Mucosa of stomach (tissue), 1 donor: ENCODE measurements around the gene LY6G5C.

Source experiments
- H3K27me3 ChIP-seq: one replicate; pipeline ENCODE4 v1.7.0; 2013; ENCODE audit warnings: mild to moderate bottlenecking, low read length; ENCODE audit not compliant: control insufficient read depth, insufficient read depth
- H3K36me3 ChIP-seq: one replicate; pipeline ENCODE4 v1.7.0; 2013; ENCODE audit warnings: low read length; ENCODE audit not compliant: control insufficient read depth, insufficient read depth
- H3K4me1 ChIP-seq: one replicate; pipeline ENCODE4 v1.7.0; 2013; ENCODE audit warnings: mild to moderate bottlenecking, low read length; ENCODE audit not compliant: control insufficient read depth, insufficient read depth
- H3K4me3 ChIP-seq: one replicate; pipeline ENCODE4 v1.7.0; 2013; ENCODE audit warnings: low read length
- H3K9ac ChIP-seq: one replicate; pipeline ENCODE4 v1.7.0; 2013; ENCODE audit warnings: mild to moderate bottlenecking, low read length, moderate library complexity
- H3K9me3 ChIP-seq: one replicate; pipeline ENCODE4 v1.7.0; 2013; ENCODE audit warnings: mild to moderate bottlenecking, low read length, moderate library complexity; ENCODE audit not compliant: control insufficient read depth
- donor health status: Pancreatic carcinoma.

LY6G5C gene

GRCh38 chr6:31693535-31693934 lies 12.7 kb upstream of the LY6G5C start:
- Histone ChIP-seq H3K9me3 (no peaks in the 10 kb centered on the region), H3K36me3 (peaks cover 16% of the 10 kb centered on the region), H3K27me3 (no peaks in the 10 kb centered on the region), H3K4me1 (peaks cover 21% of the 10 kb centered on the region), H3K9ac (no peak overlapping the region), H3K4me3 (no peak overlapping the region)

GRCh38 chr6:31692886-31693285 lies 12.0 kb upstream of the LY6G5C start:
- Histone ChIP-seq H3K4me1 (peaks cover 21% of the 10 kb centered on the region), H3K9ac (no peak overlapping the region), H3K27me3 (no peaks in the 10 kb centered on the region), H3K9me3 (no peaks in the 10 kb centered on the region), H3K36me3 (peaks cover 23% of the 10 kb centered on the region), H3K4me3 (no peak overlapping the region)

- Histone ChIP-seq H3K4me3 (no peak overlapping the region), H3K9ac (no peak overlapping the region), H3K36me3 (peaks cover 24% of the 10 kb centered on the region), H3K9me3 (no peaks in the 10 kb centered on the region), H3K27me3 (no peaks in the 10 kb centered on the region), H3K4me1 (peaks cover 21% of the 10 kb centered on the region)
Observed at GRCh38 chr6:31692353-31692752, 11.5 kb upstream of the LY6G5C start.

- H3K4me3 ChIP-seq: no peak overlapping the region
- H3K27me3 ChIP-seq: no peaks in the 10 kb centered on the region
- H3K9ac ChIP-seq: no peak overlapping the region
- H3K36me3 ChIP-seq: peaks cover 24% of the 10 kb centered on the region
- H3K9me3 ChIP-seq: no peaks in the 10 kb centered on the region
- peaks cover 21% of the 10 kb centered on the region for H3K4me1 ChIP-seq
Observed at GRCh38 chr6:31691564-31692108, 10.8 kb upstream of the LY6G5C start.

GRCh38 chr6:31691078-31691463 lies 10.2 kb upstream of the LY6G5C start:
- H3K9ac ChIP-seq: no peak overlapping the region

GRCh38 chr6:31690231-31691077 lies 9.6 kb upstream of the LY6G5C start:
- peaks cover 30% of the 10 kb centered on the region for H3K36me3 ChIP-seq
- H3K9me3 ChIP-seq: no peaks in the 10 kb centered on the region
- H3K4me1 ChIP-seq: peaks cover 21% of the 10 kb centered on the region
- no peak overlapping the region for H3K4me3 ChIP-seq
- peak overlapping the region; percentile 11 for H3K9ac ChIP-seq
- H3K27me3 ChIP-seq: no peaks in the 10 kb centered on the region

More at GRCh38 chr6:31691078-31691463, 10.2 kb upstream of the LY6G5C start:
- H3K27me3 ChIP-seq: no peaks in the 10 kb centered on the region
- H3K4me1 ChIP-seq: peaks cover 21% of the 10 kb centered on the region
- no peak overlapping the region for H3K4me3 ChIP-seq
- H3K36me3 ChIP-seq: peaks cover 28% of the 10 kb centered on the region
- H3K9me3 ChIP-seq: no peaks in the 10 kb centered on the region

- Histone ChIP-seq H3K9me3 (no peaks in the 10 kb centered on the region), H3K9ac (peak overlapping the region; percentile 11), H3K4me1 (peaks cover 21% of the 10 kb centered on the region), H3K4me3 (no peak overlapping the region), H3K36me3 (peaks cover 30% of the 10 kb centered on the region), H3K27me3 (no peaks in the 10 kb centered on the region)
Observed at GRCh38 chr6:31689249-31690110, 8.6 kb upstream of the LY6G5C start.

- no peaks in the 10 kb centered on the region for H3K9me3 ChIP-seq
- H3K9ac ChIP-seq: no peak overlapping the region
- no peak overlapping the region for H3K4me3 ChIP-seq
- peaks cover 30% of the 10 kb centered on the region for H3K36me3 ChIP-seq
- no peaks in the 10 kb centered on the region for H3K27me3 ChIP-seq
- peaks cover 29% of the 10 kb centered on the region for H3K4me1 ChIP-seq
Observed at GRCh38 chr6:31687860-31688693, 7.2 kb upstream of the LY6G5C start.

GRCh38 chr6:31687321-31687720 lies 6.5 kb upstream of the LY6G5C start:
- H3K4me1 ChIP-seq: peaks cover 29% of the 10 kb centered on the region
- H3K9me3 ChIP-seq: no peaks in the 10 kb centered on the region
- H3K9ac ChIP-seq: no peak overlapping the region
- H3K4me3 ChIP-seq: no peak overlapping the region
- no peaks in the 10 kb centered on the region for H3K27me3 ChIP-seq
- H3K36me3 ChIP-seq: peaks cover 30% of the 10 kb centered on the region

GRCh38 chr6:31686483-31686882 lies 5.6 kb upstream of the LY6G5C start:
- no peaks in the 10 kb centered on the region for H3K9me3 ChIP-seq
- H3K36me3 ChIP-seq: peaks cover 30% of the 10 kb centered on the region
- no peak overlapping the region for H3K9ac ChIP-seq
- no peak overlapping the region for H3K4me3 ChIP-seq
- no peaks in the 10 kb centered on the region for H3K27me3 ChIP-seq
- peaks cover 33% of the 10 kb centered on the region for H3K4me1 ChIP-seq

- Histone ChIP-seq H3K9ac (peak overlapping the region; percentile 67), H3K27me3 (no peaks in the 10 kb centered on the region), H3K4me3 (no peak overlapping the region), H3K9me3 (no peaks in the 10 kb centered on the region), H3K36me3 (peaks cover 14% of the 10 kb centered on the region), H3K4me1 (peaks cover 19% of the 10 kb centered on the region)
Observed at GRCh38 chr6:31683591-31683990, 2.7 kb upstream of the LY6G5C start.
